HG02970 (cell line): Measurements from ENCODE around the gene CPVL.

ENCODE experiments used
- ATAC-seq: cut with Tn5 transposase; IDR thresholded peaks from one replicate; pipeline ENCODE4 v1.9.1; 2021; ENCODE audit warnings: mild to moderate bottlenecking, moderate library complexity, moderate number of reproducible peaks; ENCODE audit not compliant: unreplicated experiment, low FRiP score

Gene CPVL

DNA sequence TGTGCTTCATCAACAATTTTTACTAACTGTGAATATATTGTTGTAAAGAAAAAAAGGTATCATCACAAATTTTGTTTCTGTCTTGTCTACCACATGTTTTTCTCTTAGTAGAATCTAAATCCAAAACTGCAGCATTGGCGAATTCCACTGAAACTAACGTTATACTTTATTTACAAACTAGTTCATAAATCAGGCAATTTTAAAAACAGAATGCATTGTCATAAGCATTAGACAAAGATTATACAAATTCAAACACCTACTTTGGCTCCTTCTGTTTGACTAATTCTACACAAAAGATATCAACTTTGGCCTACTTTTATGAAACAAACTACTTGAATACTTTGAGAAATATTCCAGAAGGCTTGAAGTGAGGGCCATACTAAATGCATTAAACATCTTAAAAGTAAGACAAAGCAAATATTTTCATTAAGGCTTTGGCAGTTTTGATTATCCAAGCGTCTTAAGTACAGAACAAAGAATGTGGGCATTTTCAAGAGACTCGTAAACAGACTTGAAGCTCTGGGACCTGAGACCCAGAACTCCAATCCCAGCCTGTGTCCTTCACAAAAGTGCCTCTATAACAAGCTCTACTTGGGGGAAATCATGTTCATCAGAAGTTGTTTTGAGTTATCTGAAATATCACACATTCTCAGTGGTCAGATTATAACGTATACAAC, 81.0 kb downstream of the CPVL start:
- no peak for ATAC-seq

DNA sequence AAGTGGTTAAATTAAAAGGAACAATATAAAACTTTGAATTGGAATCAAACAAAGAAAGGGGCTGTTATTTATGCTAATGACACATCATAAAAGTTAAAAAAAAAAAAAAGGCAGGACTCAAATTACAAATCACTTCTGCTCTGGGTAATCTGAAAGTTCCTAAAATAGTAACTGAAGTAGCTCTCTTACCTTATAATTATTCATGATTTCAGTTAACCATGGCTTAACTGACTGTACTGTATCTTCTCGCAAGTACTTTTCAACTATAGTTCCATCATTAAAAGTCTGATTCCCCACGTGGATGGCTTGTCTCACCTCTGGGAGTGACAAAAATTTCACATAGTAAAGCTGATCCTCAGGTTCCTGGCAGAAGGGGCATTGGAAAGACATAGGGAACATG, 82.5 kb downstream of the CPVL start:
- ATAC-seq, result no peak

DNA sequence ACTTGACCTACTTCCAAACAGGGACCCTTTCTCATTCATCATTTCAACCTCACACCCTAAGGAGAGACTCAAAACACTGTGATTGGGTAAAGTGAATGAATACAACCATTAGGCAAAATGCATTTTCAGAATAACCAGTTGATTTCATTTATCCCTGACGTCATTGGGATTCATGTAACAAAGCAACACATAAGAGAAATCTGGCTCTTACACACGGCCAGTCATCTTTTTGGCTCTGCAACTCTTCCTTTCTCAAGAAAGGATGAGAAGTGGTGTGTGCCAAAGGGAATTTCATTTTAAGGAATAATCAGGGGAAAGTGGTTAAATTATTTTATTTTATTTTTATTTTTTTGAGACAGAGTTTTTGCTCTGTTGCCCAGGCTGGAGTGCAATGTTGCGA, 83.1 kb downstream of the CPVL start:
- ATAC-seq, result no peak

DNA sequence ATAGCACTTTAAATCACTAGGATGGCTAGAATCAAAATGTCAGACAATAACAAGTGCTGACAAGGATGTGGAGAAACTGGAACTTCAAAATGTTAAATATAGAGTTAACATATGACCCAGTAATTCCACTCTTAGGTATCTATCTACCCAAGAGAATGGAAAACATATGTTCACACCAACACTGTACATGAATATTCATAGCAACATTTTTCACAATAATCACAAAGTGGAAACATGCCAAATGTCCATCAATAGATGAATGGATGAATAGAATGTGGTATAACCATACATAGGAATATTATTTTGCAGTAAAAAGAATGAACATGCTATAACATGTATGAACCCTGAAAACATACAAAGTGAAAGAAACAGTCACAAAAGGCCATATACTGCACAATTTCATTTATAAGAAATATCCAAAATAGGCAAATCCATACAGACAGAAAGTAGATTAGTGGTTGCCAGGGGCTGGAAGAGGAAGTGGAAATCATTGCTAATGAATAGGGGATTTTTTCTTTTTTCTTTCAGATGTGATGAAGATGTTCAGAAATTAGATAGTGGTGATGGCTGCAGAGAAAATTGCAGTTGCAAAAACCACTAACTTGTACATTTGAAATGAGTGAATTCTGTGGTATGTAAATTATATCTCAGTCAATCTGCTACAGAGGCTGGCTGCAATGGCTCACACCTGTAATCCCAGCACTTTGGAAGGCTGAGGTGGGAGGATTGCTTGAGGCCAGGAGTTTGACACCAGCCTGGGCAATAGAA, 93.0 kb downstream of the CPVL start:
- ATAC-seq, result no peak

DNA sequence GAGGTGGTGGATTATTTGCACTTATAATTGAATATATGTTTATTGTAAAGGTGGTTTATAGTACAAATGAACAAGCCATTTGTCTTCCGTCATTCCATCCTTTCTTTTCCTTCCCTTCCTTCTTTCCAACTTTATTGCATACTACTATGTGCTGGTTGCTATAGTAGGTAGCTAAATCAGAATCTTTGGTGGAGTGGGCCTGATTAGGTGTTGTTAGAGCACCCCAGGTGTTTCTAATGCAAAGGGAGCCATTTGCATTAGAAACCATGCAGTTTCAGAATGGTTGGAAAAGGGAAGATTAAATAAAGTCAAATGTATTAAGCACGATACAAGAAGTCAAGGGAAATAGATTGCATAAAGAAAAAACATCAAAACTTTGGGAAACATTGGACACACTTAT, 99.4 kb downstream of the CPVL start:
- ATAC-seq, result no peak

DNA sequence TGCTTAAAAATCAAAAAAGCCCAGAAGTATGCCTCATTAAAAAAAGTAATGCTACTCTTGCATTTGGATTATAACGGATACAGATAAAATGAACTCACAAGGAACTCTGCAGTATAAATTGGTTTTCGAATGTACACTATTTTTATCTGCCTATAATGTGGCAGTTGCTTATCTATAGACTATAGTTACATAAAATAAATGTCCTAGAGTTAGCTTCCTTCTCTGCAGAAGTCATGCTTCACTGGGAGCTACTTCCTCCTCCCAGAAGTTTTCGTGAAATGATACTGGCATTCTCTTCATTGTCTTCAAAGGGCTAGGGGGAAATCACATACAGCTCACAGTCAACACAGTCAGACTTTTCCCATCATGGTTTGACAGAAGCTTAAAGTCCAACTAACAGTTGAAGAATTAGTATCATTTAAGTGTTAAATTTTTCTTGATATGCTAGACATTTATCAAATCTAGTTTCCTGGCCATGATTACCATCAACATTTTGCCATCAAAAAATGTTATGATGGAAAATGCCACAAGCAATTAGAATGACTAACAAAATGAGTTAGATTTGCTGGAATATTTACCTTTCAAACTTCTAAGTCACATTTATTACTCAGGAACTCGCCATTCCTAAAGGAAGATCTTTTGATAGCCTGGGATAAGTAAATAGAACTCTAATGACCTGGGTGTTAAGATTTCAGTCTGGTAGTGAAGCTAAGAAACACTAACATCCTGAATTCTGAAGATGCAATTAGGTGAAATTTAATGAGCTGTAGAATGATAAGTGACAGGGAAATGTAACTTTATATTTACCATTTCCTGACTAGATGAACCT, 100.9 kb downstream of the CPVL start:
- ATAC-seq, result no peak

DNA sequence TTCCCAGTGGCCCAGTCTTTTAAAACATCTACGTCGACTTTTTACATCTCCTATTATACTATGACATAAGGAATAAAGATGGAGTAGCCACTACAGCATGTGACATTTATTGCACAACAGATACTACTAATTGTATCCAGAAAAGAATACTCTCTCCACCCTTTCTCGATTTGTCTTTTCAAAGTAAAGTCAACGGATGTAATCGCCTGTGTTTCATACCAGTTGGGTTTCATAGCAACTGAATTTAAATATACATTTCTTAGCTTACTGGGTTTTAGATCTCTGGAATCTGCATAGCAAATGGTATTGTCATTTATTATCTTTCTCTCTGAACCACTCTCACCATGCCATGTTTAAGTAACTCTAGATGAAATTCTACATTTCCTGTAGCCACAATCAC, 101.8 kb downstream of the CPVL start:
- no peak for ATAC-seq

DNA sequence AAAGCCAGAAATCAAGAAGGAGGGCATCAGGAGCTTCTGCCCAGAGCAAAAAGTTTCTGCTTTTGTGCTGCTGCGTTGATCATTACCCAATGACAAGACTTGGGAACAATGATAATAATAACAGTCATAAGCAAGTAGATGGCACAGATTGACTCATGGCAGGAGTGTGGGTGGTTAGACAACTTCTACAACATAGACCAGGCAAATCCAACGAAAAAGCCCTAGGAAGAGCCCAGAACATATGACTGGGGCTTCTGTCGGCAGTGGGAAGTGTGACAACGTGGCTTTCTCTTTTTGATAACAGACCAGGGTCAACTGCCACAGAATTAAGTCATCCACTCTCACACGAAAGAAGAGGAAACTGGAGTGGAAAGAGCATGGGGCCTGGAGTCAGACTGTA, 102.8 kb downstream of the CPVL start:
- no peak for ATAC-seq

DNA sequence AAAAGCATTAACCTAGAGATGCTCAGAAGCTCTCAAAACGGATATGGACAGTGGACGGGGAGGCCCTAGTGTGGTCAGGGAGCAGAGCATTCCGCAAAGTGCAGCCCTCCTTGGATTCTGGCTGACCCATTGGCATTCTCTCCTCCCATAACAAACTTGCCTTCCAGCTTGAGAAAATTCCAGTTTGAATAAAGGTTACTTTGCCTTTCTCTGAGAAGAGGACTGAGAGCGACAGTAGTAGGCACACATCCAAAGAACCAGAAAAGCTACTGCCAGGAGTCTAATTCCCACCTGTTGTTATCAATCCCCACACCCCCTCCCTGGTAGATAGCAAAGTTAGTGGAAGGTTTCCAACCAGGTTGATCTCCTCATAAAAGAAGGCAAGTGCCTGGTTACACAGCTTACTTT, 103.5 kb downstream of the CPVL start:
- ATAC-seq, result no peak

DNA sequence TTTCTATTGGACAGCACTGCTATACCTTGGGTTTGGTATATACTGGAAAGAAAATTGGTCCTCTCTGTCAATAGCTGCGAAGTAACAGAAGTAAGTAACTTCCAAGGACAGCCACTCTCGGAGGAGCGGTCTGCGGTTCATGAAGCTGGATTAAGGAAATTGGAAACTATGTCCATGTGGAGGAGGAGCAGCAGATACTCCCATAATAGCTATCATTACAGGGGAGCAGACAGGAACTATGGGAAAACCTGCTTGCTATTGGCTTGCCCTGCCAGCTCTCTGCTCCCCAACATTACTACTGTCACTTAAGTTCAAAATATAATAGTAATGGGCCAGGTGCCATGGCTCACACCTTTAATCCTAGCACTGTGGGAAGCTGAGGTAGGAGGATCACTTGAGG, 104.3 kb downstream of the CPVL start:
- no peak for ATAC-seq

DNA sequence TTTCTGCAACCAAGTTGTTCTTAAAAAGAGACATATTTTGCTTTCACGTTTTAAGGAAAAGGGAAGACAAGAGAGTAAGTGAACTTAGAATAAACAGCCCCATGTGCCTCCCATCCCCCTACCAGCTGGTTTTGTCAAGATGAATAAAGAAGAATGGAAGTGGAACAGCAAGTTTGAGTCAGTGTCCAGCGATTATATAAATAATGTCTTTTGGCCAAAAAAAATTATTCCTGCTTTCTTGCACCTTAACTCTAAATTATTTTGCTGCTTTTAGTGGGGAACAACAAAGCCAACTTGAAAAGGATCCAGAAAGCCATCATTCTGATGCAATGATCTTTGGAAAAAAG, 105.8 kb downstream of the CPVL start:
- ATAC-seq, result no peak

DNA sequence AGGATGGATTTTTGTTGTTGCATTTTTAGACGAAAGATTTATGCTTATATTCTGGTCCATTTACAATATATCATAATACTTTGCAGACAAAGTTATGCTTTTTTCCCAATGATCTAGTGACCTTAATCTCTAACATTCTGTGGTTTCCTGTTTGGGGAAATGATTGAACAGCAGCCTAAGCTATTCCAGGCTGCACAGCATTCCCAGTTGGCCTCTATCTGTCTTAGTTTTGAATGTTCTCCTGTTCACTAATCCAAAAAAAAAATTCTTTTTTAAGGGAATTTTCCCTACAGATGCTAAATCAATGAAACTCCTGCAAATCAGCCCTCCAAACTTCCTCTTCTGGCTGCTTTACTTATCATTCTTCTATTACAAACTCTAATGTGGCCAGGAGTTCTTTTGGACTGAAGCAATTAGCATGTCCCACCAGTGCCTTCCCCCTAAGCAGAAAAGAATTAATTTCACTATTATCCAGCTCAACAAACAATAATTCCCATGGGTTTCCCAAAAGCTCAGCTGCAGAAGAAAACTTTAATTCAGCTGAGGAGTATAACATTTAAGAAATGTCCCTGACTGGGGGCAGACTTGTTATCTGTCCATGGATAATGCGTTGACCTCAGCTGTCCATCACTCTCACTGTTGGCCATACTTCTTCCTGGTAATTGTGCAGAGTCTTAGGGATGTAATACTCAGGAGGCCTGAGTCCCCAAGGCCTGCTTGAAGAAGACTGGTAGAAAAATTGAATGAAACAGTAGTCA, 106.3 kb downstream of the CPVL start:
- no peak for ATAC-seq

DNA sequence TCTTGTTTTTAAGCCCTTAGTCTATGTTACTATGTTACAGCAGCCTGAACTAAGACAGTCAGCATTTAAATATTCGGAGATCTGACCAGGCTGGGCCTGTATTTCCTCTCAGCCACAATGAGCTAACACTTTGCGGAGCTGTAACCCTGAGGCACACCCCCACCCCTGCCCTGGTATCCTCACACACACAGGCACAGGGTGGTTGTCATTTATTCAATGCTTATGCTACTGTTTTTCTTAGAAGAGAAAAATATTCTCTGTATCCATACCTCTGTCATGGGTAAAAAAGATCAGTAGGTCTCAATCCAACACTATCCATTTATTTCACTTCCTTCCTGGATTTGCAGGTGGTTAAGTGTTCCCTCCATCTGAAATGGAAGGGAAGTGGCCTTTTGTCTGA, 107.9 kb downstream of the CPVL start:
- no peak for ATAC-seq

DNA sequence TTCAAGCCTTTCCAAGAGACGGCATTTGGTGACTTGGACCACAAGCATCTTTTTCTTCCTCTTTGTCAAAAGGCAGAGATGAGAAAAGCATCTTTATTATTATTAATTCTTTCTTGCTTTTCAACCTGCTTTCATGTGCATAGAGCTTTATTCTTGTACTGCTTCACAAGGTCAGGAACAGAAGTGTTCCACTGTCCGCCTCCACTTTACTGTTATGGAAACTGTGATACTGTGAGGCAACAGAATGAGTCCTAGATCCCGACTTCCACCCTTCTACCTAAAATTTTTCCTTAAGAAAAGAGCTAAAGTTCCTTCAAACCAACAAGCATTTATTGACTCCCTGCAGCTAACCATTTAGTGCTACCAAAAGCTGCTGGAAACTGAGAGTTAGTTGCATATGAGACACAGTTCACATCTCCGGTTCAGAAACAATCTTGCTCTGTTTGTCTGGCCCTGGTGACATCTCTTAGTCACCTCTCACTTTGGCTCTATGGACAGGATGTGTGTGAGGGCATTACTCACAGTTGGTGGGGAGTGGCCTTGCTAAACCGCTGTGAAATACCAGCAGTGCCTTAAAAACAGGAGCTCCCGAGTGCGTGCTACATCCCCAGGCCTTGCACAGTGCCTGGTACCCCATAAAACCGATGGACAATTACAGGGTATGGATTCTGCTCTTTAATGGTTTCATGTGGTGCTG, 111.1 kb downstream of the CPVL start:
- ATAC-seq, result no peak

DNA sequence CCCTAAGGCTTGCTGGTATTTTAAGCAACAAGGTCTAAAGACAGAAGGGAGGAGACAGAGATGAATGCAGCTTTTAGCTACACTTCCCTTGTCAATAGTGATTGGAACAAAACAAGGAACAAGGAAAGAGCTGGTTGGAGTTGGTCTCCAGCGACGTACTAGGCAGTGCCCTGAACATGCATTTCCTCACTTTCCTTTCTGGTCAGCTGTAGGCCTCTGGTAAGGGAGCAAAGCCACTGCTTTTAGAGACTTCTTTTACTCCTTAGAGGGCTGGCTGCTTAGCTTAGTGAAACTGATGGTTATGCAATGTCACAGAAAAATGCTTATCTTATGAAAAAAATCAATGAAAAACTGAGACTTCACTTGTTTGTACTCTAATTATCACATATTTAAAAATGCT, 112.8 kb downstream of the CPVL start:
- ATAC-seq, result no peak

DNA sequence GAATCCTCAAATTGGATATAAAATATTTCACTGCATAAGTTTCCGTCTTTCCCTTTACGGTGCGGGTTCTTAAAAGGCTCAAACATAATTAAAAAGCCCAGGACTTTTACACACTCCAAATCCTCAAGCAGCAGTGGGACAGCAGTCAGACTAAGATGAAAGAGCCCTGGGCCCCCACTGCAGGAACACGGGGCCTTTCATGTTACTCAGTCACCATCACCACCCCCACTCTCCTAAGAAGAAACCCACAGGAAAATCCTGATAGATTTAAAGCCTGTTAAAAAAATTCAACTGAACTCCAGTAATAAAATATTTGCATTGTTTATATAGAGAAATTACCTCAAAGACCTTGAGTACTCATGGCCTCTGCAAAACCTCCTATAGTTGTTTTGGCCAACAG, 114.2 kb downstream of the CPVL start:
- no peak for ATAC-seq

DNA sequence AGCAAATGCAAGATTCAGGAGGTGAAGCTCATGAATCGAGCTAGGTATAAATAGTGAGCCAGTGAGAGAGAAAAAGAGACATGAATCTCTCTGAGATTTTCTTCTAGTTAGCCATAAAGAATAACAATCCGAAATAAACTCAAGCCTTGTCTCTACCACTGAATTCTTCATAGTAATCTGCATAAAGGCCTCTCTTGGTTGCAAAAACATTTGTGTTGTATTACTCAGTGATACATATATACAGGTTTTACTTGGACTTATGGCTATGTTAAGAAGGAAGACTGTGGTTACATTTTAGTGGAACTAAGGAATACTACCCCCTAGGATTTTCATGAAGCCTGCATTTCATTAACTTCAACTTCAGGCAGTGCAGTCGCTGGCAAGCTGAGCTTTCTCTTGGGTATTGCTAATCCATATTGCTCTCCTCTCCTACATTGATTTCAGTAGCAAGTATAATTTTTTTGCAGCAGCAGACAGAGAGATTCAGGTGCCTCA, 115.5 kb downstream of the CPVL start:
- ATAC-seq, result no peak

DNA sequence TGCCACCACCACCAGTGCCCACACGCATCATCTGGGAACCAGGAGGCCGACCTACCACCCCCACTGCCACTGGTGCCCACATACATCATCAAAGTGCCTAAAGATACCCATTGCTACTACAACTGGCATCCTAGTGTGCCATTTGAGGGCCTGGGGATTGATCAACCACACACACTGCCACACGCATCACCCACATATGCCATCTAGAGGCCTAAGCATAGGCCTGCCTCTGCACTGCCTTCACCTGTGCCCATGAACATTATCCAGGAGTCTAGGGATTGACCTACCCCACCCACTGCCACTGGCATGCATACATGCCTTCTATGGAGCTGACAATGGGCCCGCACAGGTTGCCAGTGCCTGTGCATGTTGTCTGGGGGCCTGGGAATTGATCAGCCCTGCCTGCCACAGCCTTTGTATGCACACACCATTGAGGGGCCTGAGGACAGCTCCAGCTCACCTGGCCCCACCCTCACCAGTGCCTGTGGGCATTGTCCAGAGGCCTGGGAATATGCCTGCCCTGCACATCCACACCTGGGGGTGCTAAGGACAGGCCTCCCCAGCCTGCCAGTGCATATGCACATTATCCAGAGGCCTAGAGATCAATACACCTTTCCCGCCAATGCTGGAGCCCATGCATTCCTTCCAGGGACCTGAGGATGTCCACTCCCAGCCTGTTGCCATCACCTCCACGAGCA, 123.9 kb downstream of the CPVL start:
- ATAC-seq, result no peak

DNA sequence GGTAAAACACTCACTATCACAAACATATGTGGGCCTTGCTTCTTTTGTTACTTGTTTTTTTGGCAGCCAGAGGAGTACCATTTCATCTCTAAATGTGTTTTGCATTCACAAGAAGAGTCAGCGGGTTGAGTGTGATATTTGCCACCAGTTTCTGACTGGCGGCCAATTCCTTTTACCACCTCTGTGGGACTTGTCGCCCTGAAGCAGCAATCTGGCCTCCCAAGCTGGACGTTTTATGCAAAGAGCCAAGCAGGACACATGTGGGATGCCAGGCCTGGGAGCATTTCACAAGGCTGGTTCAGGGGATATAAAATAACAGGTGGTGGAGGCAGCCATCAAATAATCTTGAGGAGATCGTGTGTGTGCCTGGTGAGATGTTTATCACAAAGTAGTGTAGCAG, 126.4 kb downstream of the CPVL start:
- ATAC-seq, result no peak
